Lower lobe of right lung (tissue), 2 donors: ENCODE results near the gene TSPAN8. TPM values are rescaled to one million over a fixed set of nuclear protein-coding genes. Genes with fewer than 3 reads are reported as not detected.
"Not testable (repeated sequence)": the region's sequence is repeated elsewhere in the genome, so short reads cannot be mapped to it uniquely, and the experiment has no call there.

Experiments
- ATAC-seq, 2 donors: fragments of 200-7000 bp; cut with Tn5 transposase; one replicate each; pipeline ENCODE4 v1.9.1; 2020 to 2022; ENCODE audit warnings: mild to moderate bottlenecking in 2 of 2, moderate library complexity in 2 of 2
- DNase-seq: peaks from one replicate; pipeline ENCODE4 v3.0.0-alpha.2; 2020
- H3K27ac ChIP-seq: fragments of 200-600 bp; one replicate; pipeline ENCODE4 v1.8.0; 2022
- H3K27me3 ChIP-seq: fragments of 200-600 bp; one replicate; pipeline ENCODE4 v1.8.0; 2022; ENCODE audit warnings: low read depth
- H3K36me3 ChIP-seq: fragments of 200-600 bp; one replicate; pipeline ENCODE4 v1.8.0; 2022; ENCODE audit warnings: mild to moderate bottlenecking
- H3K4me1 ChIP-seq: fragments of 200-600 bp; one replicate; pipeline ENCODE4 v1.8.0; 2022
- H3K4me3 ChIP-seq: fragments of 200-600 bp; one replicate; pipeline ENCODE4 v1.8.0; 2022; ENCODE audit warnings: mild to moderate bottlenecking
- H3K9me3 ChIP-seq: fragments of 200-600 bp; one replicate; pipeline ENCODE4 v1.8.0; 2022
- CTCF ChIP-seq: fragments of 200-600 bp; IDR thresholded peaks from one replicate; pipeline ENCODE4 v1.8.0; 2022; ENCODE audit warnings: antibody characterized with exemption, mild to moderate bottlenecking
- intact Hi-C: fragments of 100-400 bp; cut with DNase I; formaldehyde crosslinking; loops from one replicate; pipeline ENCODE4 v1.11.0; 2022
- total RNA-seq: library from RNA; stranded (reverse); fragmentation: NEBNext Ultra II Directional; extraction: Animal tissue kit (Norgen Biotek cat#: 25700); gene quantifications from one replicate; pipeline ENCODE4 v1.2.1, GENCODE V29; 2021
- donor health status: DM: no; HTN: yes; CAD: no; lungs with severe emphysema.

Gene TSPAN8
- total RNA-seq, 1 donor from 2014 or later: 15.3 TPM

- Histone ChIP-seq H3K36me3 (no peaks in the 10 kb centered on the region), H3K27ac (no peak overlapping the region), H3K4me1 (no peaks in the 10 kb centered on the region), H3K27me3 (no peaks in the 10 kb centered on the region), H3K4me3 (no peak overlapping the region), H3K9me3 (no peaks in the 10 kb centered on the region)
- no peak for DNase-seq
- TF ChIP-seq CTCF: no peak
- no peak for ATAC-seq
- intact Hi-C loops: no loop called here
Measured at GRCh38 chr12:71174146-71174545, 16.3 kb upstream of the TSPAN8 start.

GRCh38 chr12:71170456-71170855, 12.7 kb upstream of the TSPAN8 start:
- no peak for ATAC-seq
- no peak overlapping the region for H3K27ac ChIP-seq
- H3K27me3 ChIP-seq: no peaks in the 10 kb centered on the region
- intact Hi-C loops: no loop called here
- no peak for DNase-seq
- no peaks in the 10 kb centered on the region for H3K9me3 ChIP-seq
- TF ChIP-seq CTCF: no peak
- H3K4me3 ChIP-seq: no peak overlapping the region
- H3K36me3 ChIP-seq: no peaks in the 10 kb centered on the region
- no peaks in the 10 kb centered on the region for H3K4me1 ChIP-seq

- Histone ChIP-seq H3K27me3 (no peaks in the 10 kb centered on the region), H3K4me3 (no peak overlapping the region), H3K27ac (no peak overlapping the region), H3K9me3 (no peaks in the 10 kb centered on the region), H3K4me1 (peaks cover 1% of the 10 kb centered on the region), H3K36me3 (no peaks in the 10 kb centered on the region)
- ATAC-seq (no peak), DNase-seq (no peak)
- intact Hi-C loops: no loop called here
- TF ChIP-seq CTCF: no peak
Measured at GRCh38 chr12:71169286-71169685, 11.5 kb upstream of the TSPAN8 start.

GRCh38 chr12:71166862-71167496, 9.2 kb upstream of the TSPAN8 start:
- intact Hi-C loops: no loop called here
- Histone ChIP-seq H3K36me3 (no peaks in the 10 kb centered on the region), H3K4me3 (no peak overlapping the region), H3K4me1 (peaks cover 9% of the 10 kb centered on the region), H3K9me3 (no peaks in the 10 kb centered on the region), H3K27me3 (no peaks in the 10 kb centered on the region), H3K27ac (no peak overlapping the region)
- DNase-seq (no peak), ATAC-seq (no peak)
- no peak for TF ChIP-seq CTCF

- intact Hi-C loops: no loop called here
- DNase-seq: no peak
Measured at GRCh38 chr12:71166280-71166679, 8.5 kb upstream of the TSPAN8 start.

GRCh38 chr12:71165780-71166179, 8.0 kb upstream of the TSPAN8 start:
- H3K4me3 ChIP-seq, H3K36me3 ChIP-seq, H3K9me3 ChIP-seq, H3K27ac ChIP-seq, H3K4me1 ChIP-seq, H3K27me3 ChIP-seq, DNase-seq, ATAC-seq, intact Hi-C loops: not testable (repeated sequence)

More at GRCh38 chr12:71166280-71166679, 8.5 kb upstream of the TSPAN8 start:
- ATAC-seq: peak in 1 of 2 donors; percentile 37
- Histone ChIP-seq H3K27me3 (no peaks in the 10 kb centered on the region), H3K27ac (no peak overlapping the region), H3K4me1 (peaks cover 9% of the 10 kb centered on the region), H3K4me3 (no peak overlapping the region), H3K9me3 (no peaks in the 10 kb centered on the region), H3K36me3 (no peaks in the 10 kb centered on the region)
- no peak for TF ChIP-seq CTCF
